Brain microvascular endothelial cell (primary cell): ENCODE measurements around the gene KLHL29.
"Not testable (repeated sequence)": the region's sequence is repeated elsewhere in the genome, so short reads cannot be mapped to it uniquely, and the experiment has no call there.

Source experiments
- DNase-seq: peaks from one replicate; pipeline ENCODE4 v3.0.0-alpha.2; 2020
- H3K27ac ChIP-seq: fragments of 250-450 bp; sonication (Bioruptor Pico); 2 replicates; pipeline ENCODE4 v1.5.1; 2020; ENCODE audit warnings: mild to moderate bottlenecking, moderate library complexity
- H3K27me3 ChIP-seq: fragments of 250-450 bp; sonication (Bioruptor Pico); replicated peaks from 2 replicates; pipeline ENCODE4 v1.5.1; 2020; ENCODE audit warnings: mild to moderate bottlenecking
- H3K36me3 ChIP-seq: fragments of 250-450 bp; sonication (Bioruptor Pico); replicated peaks from 2 replicates; pipeline ENCODE4 v1.5.1; 2020; ENCODE audit warnings: mild to moderate bottlenecking
- H3K4me3 ChIP-seq: 2 replicates; pipeline ENCODE4 v1.5.1; 2011; ENCODE audit warnings: low read depth, mild to moderate bottlenecking, control low read depth, low read length, moderate library complexity
- CTCF ChIP-seq: IDR thresholded peaks from 2 replicates; pipeline ENCODE4 v1.5.1; 2011; ENCODE audit warnings: low read depth, mild to moderate bottlenecking, moderate library complexity, low read length, control low read depth, inconsistent platforms; ENCODE audit errors: missing control alignments
- in situ Hi-C: cut with HindIII; loops from 2 replicates; pipeline ENCODE4 v1.10.0; 2017; ENCODE audit warnings: low sequenced_read_pairs, low pct_ligation_motif_present

The KLHL29 gene

DNA sequence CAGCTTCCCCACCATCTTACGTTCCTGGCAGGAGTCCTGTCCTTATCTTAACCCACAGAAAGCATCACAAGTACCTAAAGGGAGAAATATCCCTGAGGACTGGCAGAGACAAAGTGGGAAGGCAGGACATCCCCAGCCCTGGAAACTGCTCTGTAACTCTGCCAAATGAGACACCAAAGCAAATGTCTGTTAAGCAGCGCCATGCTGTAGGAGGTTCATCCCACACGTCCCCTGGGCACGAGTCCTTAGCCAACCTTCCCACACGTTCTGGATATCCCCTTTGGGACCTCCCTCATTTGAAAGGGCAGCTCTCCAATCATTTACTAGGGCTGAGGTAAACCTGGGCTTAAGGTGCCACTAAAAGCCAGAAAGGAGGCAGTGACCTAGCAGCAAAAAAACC lies 334.7 kb downstream of the KLHL29 start:
- Histone ChIP-seq H3K4me3 (no peak overlapping the region), H3K27me3 (no peaks in the 10 kb centered on the region), H3K36me3 (no peaks in the 10 kb centered on the region), H3K27ac (no peak overlapping the region)
- no peak for TF ChIP-seq CTCF
- no peak for DNase-seq
- in situ Hi-C loops = no loop called here

DNA sequence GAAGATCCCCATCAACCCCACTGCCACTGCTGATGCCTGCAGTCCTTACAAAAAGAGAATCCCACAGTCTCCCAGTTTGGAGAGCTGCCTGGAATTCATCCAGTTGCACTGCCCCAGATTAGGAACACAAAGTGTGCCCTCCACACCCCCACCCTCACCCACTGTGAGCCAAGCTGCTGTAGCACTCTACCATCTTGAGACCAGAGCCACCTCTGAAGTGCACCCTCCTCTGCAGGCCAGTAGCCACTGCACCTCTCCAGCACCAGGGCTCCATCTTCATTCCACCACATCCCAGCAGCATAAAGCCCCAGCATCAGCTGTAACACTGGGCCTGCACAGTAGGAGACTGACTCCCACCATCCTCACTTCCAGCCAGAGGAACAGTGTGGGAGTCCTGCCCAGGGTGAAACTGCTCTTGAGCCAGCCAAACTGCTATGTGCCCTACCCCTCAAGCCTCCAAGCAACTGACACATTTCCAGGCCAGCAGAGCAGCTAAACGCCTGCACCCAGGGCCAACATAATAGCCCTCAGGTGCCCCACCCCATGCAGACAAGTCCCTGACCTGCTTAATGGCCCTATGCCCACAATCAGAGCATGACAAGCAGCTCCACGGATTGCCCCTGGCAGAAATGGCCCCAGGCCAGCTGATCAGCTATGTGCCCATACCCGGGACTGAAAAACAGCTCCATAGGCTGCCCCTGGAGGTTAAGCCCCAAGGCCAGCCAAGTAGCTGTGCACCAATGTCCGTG lies 335.9 kb downstream of the KLHL29 start:
- no peak for DNase-seq
- in situ Hi-C loops = no loop called here
- H3K27me3 ChIP-seq = no peaks in the 10 kb centered on the region
- H3K27ac ChIP-seq = no peak overlapping the region
- H3K36me3 ChIP-seq = no peaks in the 10 kb centered on the region
- TF ChIP-seq CTCF = no peak
- H3K4me3 ChIP-seq = no peak overlapping the region

- Histone ChIP-seq H3K27me3 (no peaks in the 10 kb centered on the region), H3K4me3 (no peak overlapping the region), H3K36me3 (no peaks in the 10 kb centered on the region), H3K27ac (no peak overlapping the region)
- no peak for DNase-seq
- TF ChIP-seq CTCF = no peak
- in situ Hi-C loops = no loop called here
These were observed 336.5 kb downstream of the KLHL29 start for GRCh38 chr2:23721454-23721826.

DNA sequence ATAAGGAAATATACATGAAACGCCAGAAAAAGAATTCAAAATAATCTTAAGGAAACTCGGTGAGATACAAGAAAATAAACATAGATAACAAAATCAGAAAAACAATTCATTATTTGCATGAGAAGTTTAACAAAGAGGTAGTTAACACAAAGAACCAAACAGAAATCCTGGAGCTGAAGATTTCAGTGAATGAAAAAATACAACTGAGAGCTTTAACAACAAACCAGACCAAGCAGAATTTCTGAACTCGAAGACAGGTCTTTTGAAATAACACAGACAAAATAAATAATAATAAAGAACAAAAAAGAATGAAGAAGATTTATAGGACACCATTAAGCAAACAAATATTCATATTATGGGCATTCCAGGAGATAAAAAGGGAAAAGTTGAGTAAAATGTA lies 337.3 kb downstream of the KLHL29 start:
- H3K27me3 ChIP-seq = no peaks in the 10 kb centered on the region
- H3K36me3 ChIP-seq = no peaks in the 10 kb centered on the region
- no peak for DNase-seq
- H3K27ac ChIP-seq = no peak overlapping the region
- in situ Hi-C loops = no loop called here
- no peak for TF ChIP-seq CTCF
- no peak overlapping the region for H3K4me3 ChIP-seq

GRCh38 chr2:23723029-23723428 lies 338.1 kb downstream of the KLHL29 start:
- H3K4me3 ChIP-seq, DNase-seq, H3K27ac ChIP-seq, H3K36me3 ChIP-seq, in situ Hi-C loops, H3K27me3 ChIP-seq: not testable (repeated sequence)

DNA sequence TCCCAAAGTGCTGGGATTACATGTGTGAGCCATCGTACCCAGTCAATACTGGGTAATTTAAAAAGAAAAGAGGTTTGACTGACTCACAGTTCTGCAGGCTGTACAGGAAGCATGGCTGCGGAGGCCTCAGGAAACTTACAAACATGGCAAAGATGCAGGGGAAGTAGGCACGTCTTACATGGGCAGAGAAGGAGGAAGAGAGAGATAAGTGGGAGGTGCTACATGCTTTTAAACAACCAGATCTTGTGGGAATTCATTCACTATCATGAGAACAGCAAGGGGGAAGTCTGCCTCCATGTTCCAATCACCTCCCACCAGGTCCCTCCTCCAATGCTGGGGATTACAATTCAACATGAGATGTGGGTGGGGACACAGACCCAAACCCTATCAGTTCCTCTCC lies 349.4 kb downstream of the KLHL29 start:
- in situ Hi-C loops = no loop called here

DNA sequence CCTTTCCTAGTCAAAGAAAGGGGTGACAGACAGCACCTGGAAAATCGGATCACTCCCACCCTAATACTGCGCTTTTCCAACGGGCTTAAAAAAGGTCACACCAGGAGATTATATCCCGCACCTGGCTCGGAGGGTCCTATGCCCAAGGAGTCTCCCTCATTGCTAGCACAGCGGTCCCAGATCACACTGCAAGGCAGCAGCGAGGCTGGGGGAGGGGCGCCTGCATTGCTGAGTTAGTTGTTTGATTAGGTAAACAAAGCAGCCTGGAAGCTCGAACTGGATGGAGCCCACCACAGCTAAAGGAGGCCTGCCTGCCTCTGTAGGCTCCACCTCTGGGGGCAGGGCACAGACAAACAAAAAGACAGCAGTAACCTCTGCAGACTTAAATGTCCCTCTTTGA lies 351.8 kb downstream of the KLHL29 start:
- H3K27me3 ChIP-seq, DNase-seq, H3K36me3 ChIP-seq, H3K4me3 ChIP-seq, in situ Hi-C loops, H3K27ac ChIP-seq: not testable (repeated sequence)

More for the DNA sequence above, 349.4 kb downstream of the KLHL29 start:
- H3K27me3 ChIP-seq = no peaks in the 10 kb centered on the region
- DNase-seq = no peak
- H3K4me3 ChIP-seq = no peak overlapping the region
- H3K27ac ChIP-seq = no peak overlapping the region
- no peak for TF ChIP-seq CTCF
- H3K36me3 ChIP-seq = no peaks in the 10 kb centered on the region
